ENCODE measurements around the gene PSMD14. TPM values are rescaled to one million over a fixed set of nuclear protein-coding genes. Genes with fewer than 3 reads are reported as not detected.

Gene PSMD14
- total RNA-seq, 2 experiments from 2014 or later, result 17.1 to 22.1 TPM

- intact Hi-C loops (cut with DNase I, micrococcal nuclease), result no loop called here
- H3K27ac ChIP-seq (ENCODE audit: low read depth in 1 of 2, low read length in 2 of 2), result no peak overlapping the region
- ATAC-seq (ENCODE audit: poor library complexity) (no peak), DNase-seq (no peak)
- H3K36me3 Mint-ChIP-seq (ENCODE audit: low read depth), result peaks cover 7% of the 10 kb centered on the region
- no peaks in the 10 kb centered on the region for H3K27me3 ChIP-seq (ENCODE audit: control insufficient read depth in 1 of 2, insufficient read depth in 2 of 2, low read length in 2 of 2)
- H3K4me3 ChIP-seq (ENCODE audit: low read length), result no peak overlapping the region
- no peak overlapping the region for H3K27ac Mint-ChIP-seq
- POLR2A ChIA-PET, result no interaction called here
- TF ChIP-seq, protein P1, sequence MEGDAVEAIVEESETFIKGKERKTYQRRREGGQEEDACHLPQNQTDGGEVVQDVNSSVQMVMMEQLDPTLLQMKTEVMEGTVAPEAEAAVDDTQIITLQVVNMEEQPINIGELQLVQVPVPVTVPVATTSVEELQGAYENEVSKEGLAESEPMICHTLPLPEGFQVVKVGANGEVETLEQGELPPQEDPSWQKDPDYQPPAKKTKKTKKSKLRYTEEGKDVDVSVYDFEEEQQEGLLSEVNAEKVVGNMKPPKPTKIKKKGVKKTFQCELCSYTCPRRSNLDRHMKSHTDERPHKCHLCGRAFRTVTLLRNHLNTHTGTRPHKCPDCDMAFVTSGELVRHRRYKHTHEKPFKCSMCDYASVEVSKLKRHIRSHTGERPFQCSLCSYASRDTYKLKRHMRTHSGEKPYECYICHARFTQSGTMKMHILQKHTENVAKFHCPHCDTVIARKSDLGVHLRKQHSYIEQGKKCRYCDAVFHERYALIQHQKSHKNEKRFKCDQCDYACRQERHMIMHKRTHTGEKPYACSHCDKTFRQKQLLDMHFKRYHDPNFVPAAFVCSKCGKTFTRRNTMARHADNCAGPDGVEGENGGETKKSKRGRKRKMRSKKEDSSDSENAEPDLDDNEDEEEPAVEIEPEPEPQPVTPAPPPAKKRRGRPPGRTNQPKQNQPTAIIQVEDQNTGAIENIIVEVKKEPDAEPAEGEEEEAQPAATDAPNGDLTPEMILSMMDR (IDR thresholded peaks at IDR 0.05), result no peak
- H3K4me1 ChIP-seq (ENCODE audit: insufficient read depth, low read length), result no peaks in the 10 kb centered on the region
- H3K9me3 ChIP-seq (ENCODE audit: control insufficient read depth in 1 of 2, insufficient read depth in 1 of 2, low read length in 2 of 2), result no peaks in the 10 kb centered on the region
- H3K4me3 Mint-ChIP-seq, result no peak overlapping the region
- H3K4me1 Mint-ChIP-seq (ENCODE audit: low read depth), result peaks cover 38% of the 10 kb centered on the region
- H3K27me3 Mint-ChIP-seq, result no peaks in the 10 kb centered on the region
- CTCF ChIA-PET, result no interaction called here
- H3K9me3 Mint-ChIP-seq, result no peaks in the 10 kb centered on the region
- no peaks in the 10 kb centered on the region for H3K36me3 ChIP-seq (ENCODE audit: insufficient read depth, low read length)
These were observed 45.3 kb downstream of the PSMD14 start for GRCh38 chr2:161353543-161353942.

DNA sequence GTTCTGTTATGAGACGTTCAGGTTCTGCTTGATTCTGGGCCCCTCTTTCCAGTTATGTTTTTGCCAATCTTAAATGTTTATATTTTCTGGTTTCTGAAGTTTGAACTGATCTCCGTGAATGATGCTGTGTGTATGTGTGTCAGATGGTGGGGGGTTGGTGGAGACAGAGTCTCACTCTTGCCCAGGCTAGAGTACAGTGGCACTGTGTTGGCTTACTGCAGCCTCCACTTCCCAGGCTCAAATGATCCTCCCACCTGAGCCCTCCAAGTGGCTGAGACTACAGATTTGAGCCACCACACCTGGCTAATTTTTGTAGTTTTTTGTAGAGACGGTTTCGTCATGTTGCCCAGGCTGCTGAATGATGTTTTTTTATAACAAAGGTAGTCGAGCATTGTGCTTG is 45.9 kb downstream of the PSMD14 start:
- no peak for ATAC-seq (ENCODE audit: poor library complexity)
- H3K4me1 ChIP-seq (ENCODE audit: insufficient read depth, low read length), result no peaks in the 10 kb centered on the region
- Mint-ChIP-seq H3K36me3 (ENCODE audit: low read depth) (peaks cover 7% of the 10 kb centered on the region), H3K4me1 (ENCODE audit: low read depth) (peaks cover 34% of the 10 kb centered on the region), H3K9me3 (no peaks in the 10 kb centered on the region), H3K27me3 (no peaks in the 10 kb centered on the region), H3K27ac (no peak overlapping the region), H3K4me3 (no peak overlapping the region)
- no peaks in the 10 kb centered on the region for H3K36me3 ChIP-seq (ENCODE audit: insufficient read depth, low read length)
- TF ChIP-seq, protein P1 (IDR thresholded peaks at IDR 0.05), result no peak
- intact Hi-C loops (cut with DNase I, micrococcal nuclease), result no loop called here
- no peak for DNase-seq
- CTCF ChIA-PET, result no interaction called here
- H3K4me3 ChIP-seq (ENCODE audit: low read length), result no peak overlapping the region
- POLR2A ChIA-PET, result no interaction called here
- no peaks in the 10 kb centered on the region for H3K9me3 ChIP-seq (ENCODE audit: control insufficient read depth in 1 of 2, insufficient read depth in 1 of 2, low read length in 2 of 2)
- H3K27me3 ChIP-seq (ENCODE audit: control insufficient read depth in 1 of 2, insufficient read depth in 2 of 2, low read length in 2 of 2), result no peaks in the 10 kb centered on the region
- no peak overlapping the region for H3K27ac ChIP-seq (ENCODE audit: low read depth in 1 of 2, low read length in 2 of 2)

DNA sequence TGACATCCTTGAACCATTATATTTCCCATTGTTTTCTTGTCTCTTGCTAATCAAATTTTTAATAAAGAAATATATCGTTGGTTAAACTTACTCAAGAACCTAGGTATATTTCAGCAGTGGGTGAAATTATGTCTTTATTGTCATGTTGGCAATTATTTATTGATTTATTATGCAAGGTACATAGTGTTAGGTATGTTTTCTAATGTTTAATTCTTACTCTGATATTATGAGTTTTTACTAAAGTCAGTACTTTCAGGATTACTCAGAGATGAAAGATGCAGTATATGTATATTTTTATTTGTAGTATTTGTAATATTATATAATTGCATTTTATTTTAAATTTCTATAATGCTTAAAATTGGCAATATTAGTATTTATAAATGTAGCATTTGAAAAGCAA is 46.9 kb downstream of the PSMD14 start:
- peaks cover 28% of the 10 kb centered on the region for H3K4me1 Mint-ChIP-seq (ENCODE audit: low read depth)
- Histone ChIP-seq H3K9me3 (ENCODE audit: control insufficient read depth in 1 of 2, insufficient read depth in 1 of 2, low read length in 2 of 2) (peaks cover 0 to 2% of the 10 kb centered on the region in 2 experiments), H3K4me3 (ENCODE audit: low read length) (no peak overlapping the region), H3K36me3 (ENCODE audit: insufficient read depth, low read length) (no peaks in the 10 kb centered on the region), H3K27ac (ENCODE audit: low read depth in 1 of 2, low read length in 2 of 2) (no peak overlapping the region), H3K4me1 (ENCODE audit: insufficient read depth, low read length) (no peaks in the 10 kb centered on the region), H3K27me3 (ENCODE audit: control insufficient read depth in 1 of 2, insufficient read depth in 2 of 2, low read length in 2 of 2) (no peaks in the 10 kb centered on the region)
- no peaks in the 10 kb centered on the region for H3K27me3 Mint-ChIP-seq
- CTCF ChIA-PET, result no interaction called here
- POLR2A ChIA-PET, result no interaction called here
- TF ChIP-seq, protein P1 (IDR thresholded peaks at IDR 0.05), result no peak
- ATAC-seq (ENCODE audit: poor library complexity) (no peak), DNase-seq (no peak)
- no peak overlapping the region for H3K27ac Mint-ChIP-seq
- H3K9me3 Mint-ChIP-seq, result no peaks in the 10 kb centered on the region
- intact Hi-C loops (cut with DNase I, micrococcal nuclease), result no loop called here
- H3K36me3 Mint-ChIP-seq (ENCODE audit: low read depth), result peaks cover 15% of the 10 kb centered on the region
- H3K4me3 Mint-ChIP-seq, result no peak overlapping the region

Measured in CD4-positive, alpha-beta T cell (primary cell).